Measurements from ENCODE around the gene TENT5A. TPM values are rescaled to one million over a fixed set of nuclear protein-coding genes. Genes with fewer than 3 reads are reported as not detected.

The TENT5A gene
- polyA plus RNA-seq, 3 donors = 9.1 to 28.9 (median 12.1) TPM

DNA sequence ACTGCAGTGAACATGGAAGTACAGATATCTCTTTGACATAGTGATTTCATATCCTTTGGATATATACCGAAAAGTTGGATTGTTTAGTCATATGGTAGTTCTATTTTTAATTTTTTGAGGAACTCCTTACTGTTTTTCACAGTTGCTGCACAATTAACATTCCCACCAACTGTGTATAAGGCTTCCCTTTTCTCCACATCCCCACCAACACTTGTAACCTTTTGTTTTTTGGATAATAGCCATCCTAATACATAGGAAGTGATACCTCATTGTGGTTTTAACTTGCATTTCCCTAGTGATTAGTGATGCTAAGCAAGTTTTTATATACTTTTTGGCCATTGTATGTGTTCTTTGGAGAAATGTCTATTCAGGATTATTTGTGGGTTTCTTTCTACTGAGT is 45.1 kb upstream of the TENT5A start:
- no CpG with 5 or more reads among the region's 1 CpG for WGBS (ENCODE audit: insufficient coverage)
- peak in 2 of 3 donors; percentile 37 to 48 for DNase-seq
- Mint-ChIP-seq H3K9me3 (peaks cover 0 to 7% (median 4%) of the 10 kb centered on the region in 7 donors), H3K4me1 (peaks cover 41% of the 10 kb centered on the region), H3K27me3 (ENCODE audit: low read depth in 3 of 3) (no peaks in the 10 kb centered on the region), H3K4me3 (no peak overlapping the region), H3K27ac (peak overlapping the region in 3 of 7 donors; percentile 24 to 58 (median 55)), H3K36me3 (peaks cover 0 to 4% of the 10 kb centered on the region in 2 donors)
- H3K4me1 ChIP-seq (ENCODE audit: control insufficient read depth in 1 of 2, insufficient read depth in 2 of 2, low read length in 2 of 2) = peaks cover 28 to 41% of the 10 kb centered on the region in 2 donors
- no peak overlapping the region for H2AFZ ChIP-seq (ENCODE audit: insufficient read depth, low read depth, low read length, poor library complexity, severe bottlenecking)
- no peaks in the 10 kb centered on the region for H4K20me1 ChIP-seq (ENCODE audit: insufficient read depth, low read length)
- peaks cover 0 to 8% of the 10 kb centered on the region in 2 donors for H3K9me3 ChIP-seq (replicated peaks in 1 of 2; ENCODE audit: control insufficient read depth in 1 of 2, insufficient read depth in 1 of 2, low read length in 2 of 2)
- no peaks in the 10 kb centered on the region for H3K27me3 ChIP-seq (ENCODE audit: control insufficient read depth in 2 of 2, insufficient read depth in 2 of 2, low read length in 2 of 2)
- TF ChIP-seq, protein P1, sequence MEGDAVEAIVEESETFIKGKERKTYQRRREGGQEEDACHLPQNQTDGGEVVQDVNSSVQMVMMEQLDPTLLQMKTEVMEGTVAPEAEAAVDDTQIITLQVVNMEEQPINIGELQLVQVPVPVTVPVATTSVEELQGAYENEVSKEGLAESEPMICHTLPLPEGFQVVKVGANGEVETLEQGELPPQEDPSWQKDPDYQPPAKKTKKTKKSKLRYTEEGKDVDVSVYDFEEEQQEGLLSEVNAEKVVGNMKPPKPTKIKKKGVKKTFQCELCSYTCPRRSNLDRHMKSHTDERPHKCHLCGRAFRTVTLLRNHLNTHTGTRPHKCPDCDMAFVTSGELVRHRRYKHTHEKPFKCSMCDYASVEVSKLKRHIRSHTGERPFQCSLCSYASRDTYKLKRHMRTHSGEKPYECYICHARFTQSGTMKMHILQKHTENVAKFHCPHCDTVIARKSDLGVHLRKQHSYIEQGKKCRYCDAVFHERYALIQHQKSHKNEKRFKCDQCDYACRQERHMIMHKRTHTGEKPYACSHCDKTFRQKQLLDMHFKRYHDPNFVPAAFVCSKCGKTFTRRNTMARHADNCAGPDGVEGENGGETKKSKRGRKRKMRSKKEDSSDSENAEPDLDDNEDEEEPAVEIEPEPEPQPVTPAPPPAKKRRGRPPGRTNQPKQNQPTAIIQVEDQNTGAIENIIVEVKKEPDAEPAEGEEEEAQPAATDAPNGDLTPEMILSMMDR (IDR thresholded peaks at IDR 0.05) = no peak
- H3K36me3 ChIP-seq (replicated peaks in 1 of 2; ENCODE audit: control insufficient read depth in 1 of 2, insufficient read depth in 2 of 2, low read length in 2 of 2) = no peaks in the 10 kb centered on the region
- peak overlapping the region; percentile 17 for H3K4me2 ChIP-seq (replicated peaks; ENCODE audit: extremely low read depth, low read length, poor library complexity, severe bottlenecking)
- no peaks in the 10 kb centered on the region for H3K79me2 ChIP-seq (ENCODE audit: insufficient read depth, low read length)
- H3K27ac ChIP-seq (ENCODE audit: low read depth in 1 of 2, low read length in 2 of 2) = no peak overlapping the region
- H3K9ac ChIP-seq (ENCODE audit: insufficient read depth, low read length, poor library complexity, severe bottlenecking) = no peak overlapping the region
- intact Hi-C loops (cut with micrococcal nuclease) = no loop called here
- H3K4me3 ChIP-seq (replicated peaks in 1 of 3; ENCODE audit: low read depth in 2 of 3, low read length in 3 of 3) = peak overlapping the region in 1 of 3 experiments; percentile 3

DNA sequence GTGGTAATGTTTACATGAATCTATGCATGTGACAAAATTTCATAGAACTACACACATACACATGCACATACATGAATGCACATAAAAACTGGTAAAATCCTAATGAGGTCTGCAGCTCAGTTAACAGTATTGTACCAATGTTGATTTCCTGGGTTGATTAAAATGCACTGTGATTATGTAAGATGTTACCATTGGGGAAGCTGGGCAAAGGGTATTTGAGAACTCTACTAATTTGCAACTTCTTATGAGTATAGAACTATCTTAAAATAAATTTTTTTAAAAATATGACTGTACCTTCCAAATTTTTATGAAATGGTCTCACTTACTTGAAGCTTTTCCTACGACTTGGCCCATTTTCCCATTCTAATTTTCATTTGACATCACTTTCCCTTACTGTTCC is 43.4 kb upstream of the TENT5A start:
- Histone ChIP-seq H3K4me3 (replicated peaks in 1 of 3; ENCODE audit: low read depth in 2 of 3, low read length in 3 of 3) (no peak overlapping the region), H3K4me2 (replicated peaks; ENCODE audit: extremely low read depth, low read length, poor library complexity, severe bottlenecking) (no peak overlapping the region), H4K20me1 (ENCODE audit: insufficient read depth, low read length) (no peaks in the 10 kb centered on the region), H3K79me2 (ENCODE audit: insufficient read depth, low read length) (no peaks in the 10 kb centered on the region), H3K27ac (ENCODE audit: low read depth in 1 of 2, low read length in 2 of 2) (no peak overlapping the region), H3K9me3 (replicated peaks in 1 of 2; ENCODE audit: control insufficient read depth in 1 of 2, insufficient read depth in 1 of 2, low read length in 2 of 2) (peaks cover 0 to 8% of the 10 kb centered on the region in 2 donors), H2AFZ (ENCODE audit: insufficient read depth, low read depth, low read length, poor library complexity, severe bottlenecking) (no peak overlapping the region), H3K9ac (ENCODE audit: insufficient read depth, low read length, poor library complexity, severe bottlenecking) (no peak overlapping the region), H3K4me1 (ENCODE audit: control insufficient read depth in 1 of 2, insufficient read depth in 2 of 2, low read length in 2 of 2) (peaks cover 30 to 44% of the 10 kb centered on the region in 2 donors), H3K27me3 (ENCODE audit: control insufficient read depth in 2 of 2, insufficient read depth in 2 of 2, low read length in 2 of 2) (no peaks in the 10 kb centered on the region), H3K36me3 (replicated peaks in 1 of 2; ENCODE audit: control insufficient read depth in 1 of 2, insufficient read depth in 2 of 2, low read length in 2 of 2) (no peaks in the 10 kb centered on the region)
- Mint-ChIP-seq H3K9me3 (peaks cover 0 to 7% (median 4%) of the 10 kb centered on the region in 7 donors), H3K36me3 (peaks cover 0 to 4% of the 10 kb centered on the region in 2 donors), H3K4me1 (peaks cover 46% of the 10 kb centered on the region), H3K27ac (peak overlapping the region in 1 of 7 donors; percentile 0), H3K4me3 (no peak overlapping the region), H3K27me3 (ENCODE audit: low read depth in 3 of 3) (no peaks in the 10 kb centered on the region)
- intact Hi-C loops (cut with micrococcal nuclease) = no loop called here
- no peak for DNase-seq
- 100% methylated on average over 1 of the region's 1 CpG for WGBS (ENCODE audit: insufficient coverage)
- TF ChIP-seq, protein P1 (IDR thresholded peaks at IDR 0.05) = no peak

Data from CD14-positive monocyte (primary cell).